Liver (tissue), 9 donors: Measurements from ENCODE around the gene TSPEAR. TPM values are rescaled to one million over a fixed set of nuclear protein-coding genes. Genes with fewer than 3 reads are reported as not detected.

ENCODE experiments used
- DNase-seq: peaks from one replicate; pipeline ENCODE4 v3.0.0-alpha.2; 2017; ENCODE audit warnings: low spot score
- H3K27ac ChIP-seq, 2 donors: one replicate each; pipeline ENCODE4 v1.7.0; 2013; ENCODE audit warnings: inconsistent platforms in 2 of 2, low read length in 2 of 2, control low read depth in 1 of 2, low read depth in 1 of 2, mild to moderate bottlenecking in 1 of 2
- H3K27me3 ChIP-seq, 4 donors: one replicate each; pipeline versions ENCODE4 v1.6.1 to v1.7.0; 2013; ENCODE audit warnings: low read length in 3 of 4, inconsistent platforms in 1 of 4, mild to moderate bottlenecking in 1 of 4, moderate library complexity in 1 of 4; ENCODE audit not compliant: control insufficient read depth in 4 of 4, insufficient read depth in 4 of 4
- H3K36me3 ChIP-seq, 4 donors: one replicate each; pipeline versions ENCODE4 v1.6.1 to v1.7.0; 2013; ENCODE audit warnings: low read length in 3 of 4, mild to moderate bottlenecking in 3 of 4, low read depth in 1 of 4, moderate library complexity in 1 of 4; ENCODE audit not compliant: control insufficient read depth in 4 of 4, insufficient read depth in 3 of 4
- H3K4me1 ChIP-seq, 4 donors: one replicate each; pipeline versions ENCODE4 v1.6.1 to v1.7.0; 2013; ENCODE audit warnings: low read length in 3 of 4, mild to moderate bottlenecking in 3 of 4, moderate library complexity in 1 of 4; ENCODE audit not compliant: control insufficient read depth in 4 of 4, insufficient read depth in 4 of 4
- H3K4me3 ChIP-seq, 3 donors: one replicate each; pipeline versions ENCODE4 v1.6.1 to v1.7.0; 2013; ENCODE audit warnings: low read length in 3 of 3, control low read depth in 1 of 3, low read depth in 1 of 3, mild to moderate bottlenecking in 1 of 3
- H3K9ac ChIP-seq, 2 donors: one replicate each; pipeline ENCODE4 v1.7.0; 2013; ENCODE audit warnings: low read length in 2 of 2, mild to moderate bottlenecking in 2 of 2, moderate library complexity in 2 of 2, control low read depth in 1 of 2, low read depth in 1 of 2
- H3K9me3 ChIP-seq, 4 donors: one replicate each; pipeline versions ENCODE4 v1.6.1 to v1.7.0; 2013; ENCODE audit warnings: low read length in 3 of 4; ENCODE audit not compliant: control insufficient read depth in 4 of 4
- ATF3 ChIP-seq: IDR thresholded peaks from 2 replicates; pipeline ENCODE4 v1.6.1; 2016; ENCODE audit warnings: antibody characterized with exemption
- CTCF ChIP-seq: fragments of 150-350 bp; IDR thresholded peaks from 2 replicates; pipeline ENCODE4 v1.5.1; 2017; ENCODE audit warnings: improper control_type of control experiment, low read depth, low read length; ENCODE audit not compliant: missing input control
- EGR1 ChIP-seq, 2 donors: IDR thresholded peaks; 2 replicates each; pipeline ENCODE4 v1.6.1; 2016 to 2018; ENCODE audit warnings: antibody characterized with exemption in 2 of 2, low read depth in 2 of 2
- FOXA2 ChIP-seq: IDR thresholded peaks from 2 replicates; pipeline ENCODE4 v1.6.1; 2016; ENCODE audit warnings: antibody characterized with exemption
- GABPA ChIP-seq, 2 donors: IDR thresholded peaks in 1 of 2; conservative IDR thresholded peaks in 1 of 2; 2 replicates each; pipeline ENCODE4 v1.6.1; 2016; ENCODE audit warnings: antibody characterized with exemption in 2 of 2, mild to moderate bottlenecking in 1 of 2, moderate library complexity in 1 of 2
- HNF4A ChIP-seq, 2 donors: conservative IDR thresholded peaks; 2 replicates each; pipeline ENCODE4 v1.6.1; 2016; ENCODE audit warnings: antibody characterized with exemption in 2 of 2, mild to moderate bottlenecking in 2 of 2
- HNF4G ChIP-seq: IDR thresholded peaks from 2 replicates; pipeline ENCODE4 v1.6.1; 2016; ENCODE audit warnings: antibody characterized with exemption
- JUND ChIP-seq, 2 donors: IDR thresholded peaks; 2 replicates each; pipeline ENCODE4 v1.6.1; 2016; ENCODE audit warnings: antibody characterized with exemption in 2 of 2
- MAX ChIP-seq: IDR thresholded peaks from 2 replicates; pipeline ENCODE4 v1.6.1; 2016; ENCODE audit warnings: antibody characterized with exemption
- RAD21 ChIP-seq, 2 donors: IDR thresholded peaks; 2 replicates each; pipeline ENCODE4 v1.6.1; 2016; ENCODE audit warnings: antibody characterized with exemption in 2 of 2, mild to moderate bottlenecking in 2 of 2
- REST ChIP-seq: IDR thresholded peaks from 2 replicates; pipeline ENCODE4 v1.6.1; 2016; ENCODE audit warnings: antibody characterized with exemption, mild to moderate bottlenecking
- RXRA ChIP-seq, 2 donors: IDR thresholded peaks; 2 replicates each; pipeline ENCODE4 v1.6.1; 2017 to 2018; ENCODE audit warnings: antibody characterized with exemption in 2 of 2, mild to moderate bottlenecking in 1 of 2
- TAF1 ChIP-seq: conservative IDR thresholded peaks from 2 replicates; pipeline ENCODE4 v1.6.1; 2016; ENCODE audit warnings: antibody characterized with exemption, mild to moderate bottlenecking
- YY1 ChIP-seq: IDR thresholded peaks from 2 replicates; pipeline ENCODE4 v1.6.1; 2016; ENCODE audit warnings: antibody characterized with exemption, mild to moderate bottlenecking
- ZBTB33 ChIP-seq: IDR thresholded peaks from 2 replicates; pipeline ENCODE4 v1.6.1; 2016; ENCODE audit warnings: antibody characterized with exemption
- WGBS: extraction: QIAGEN DNeasy Blood & Tissue Kit; methylation state at CpG from one replicate; pipeline ENCODE4 v1.1.7; 2013; 5-methylcytosine and 5-hydroxymethylcytosine counted together
- polyA plus RNA-seq, 2 donors: library from polyadenylated mRNA; stranded (reverse) in 1 of 2; unstranded in 1 of 2; fragments of 200-250 nt in 1 of 2; fragments of >200 nt in 1 of 2; fragmentation: Nextera tagmentation in 1 of 2; extraction: Ambion mirVana in 1 of 2; gene quantifications; one replicate each; pipeline versions ENCODE4 v1.2.1 to v1.2.3, GENCODE V29; 2013 to 2015
- total RNA-seq, 2 donors: library from RNA; depleted of rRNA; stranded (reverse); fragments of >200 nt; gene quantifications; one replicate each; pipeline ENCODE4 v1.2.3, GENCODE V29; 2014
- donor health status: healthy.
- donor health status: healthy.
- donor health status: healthy.
- donor health status: healthy.
- donor health status: healthy.

Gene TSPEAR
- total RNA-seq = under 1 TPM in 1 of 2 donors, not detected in 1; under 0.01 TPM
- under 1 TPM; 0.01 to 0.14 TPM for polyA plus RNA-seq

GRCh38 chr21:44711327-44712202 lies at the start of gene TSPEAR:
Gene TSPEAR, minus strand, starts transcription at chr21:44711572. Its CDS starts 58 bp downstream, at chr21:44711514.
- Histone ChIP-seq H3K4me1 (peaks cover 0 to 11% (median 6%) of the 10 kb centered on the region in 4 donors), H3K36me3 (no peaks in the 10 kb centered on the region), H3K27me3 (peaks cover 0 to 40% (median 13%) of the 10 kb centered on the region in 4 donors), H3K9me3 (no peaks in the 10 kb centered on the region), H3K27ac (no peak within 1 kb of the TSS), H3K9ac (no peak within 1 kb of the TSS), H3K4me3 (no peak within 1 kb of the TSS)
- WGBS = 4% methylated on average over 41 of the region's 41 CpGs
- DNase-seq = peak; percentile 13
- TF ChIP-seq TAF1 (no peak), JUND (IDR thresholded peaks at IDR 0.05) (no peak), REST (no peak), HNF4A (conservative IDR thresholded peaks at IDR 0.05) (no peak), FOXA2 (no peak), YY1 (no peak), RAD21 (IDR thresholded peaks at IDR 0.05) (no peak), CTCF (no peak), HNF4G (no peak), RXRA (IDR thresholded peaks at IDR 0.05) (no peak), MAX (no peak), ATF3 (no peak), EGR1 (IDR thresholded peaks at IDR 0.05; ENCODE audit: low read depth in 2 of 2) (no peak), GABPA (IDR thresholded peaks at IDR 0.05 in 1 of 2, conservative IDR thresholded peaks at IDR 0.05 in 1 of 2) (no peak), ZBTB33 (no peak)
